HG03571 (cell line): ENCODE measurements around the gene MOB1A.
"Not testable (repeated sequence)": the region's sequence is repeated elsewhere in the genome, so short reads cannot be mapped to it uniquely, and the experiment has no call there.

Source experiments
- ATAC-seq: cut with Tn5 transposase; IDR thresholded peaks from one replicate; pipeline ENCODE4 v1.9.1; 2021; ENCODE audit not compliant: unreplicated experiment

The MOB1A gene

GRCh38 chr2:74178211-74179062 lies at the start of gene MOB1A:
Gene MOB1A (minus strand): TSS chr2:74178879. CDS start chr2:74178674, 205 bp downstream.
- ATAC-seq: peak; percentile 74

GRCh38 chr2:74227646-74228045 lies 49.0 kb upstream of the MOB1A start:
- ATAC-seq: no peak

- no peak for ATAC-seq
Observed at GRCh38 chr2:74226648-74227213, 48.1 kb upstream of the MOB1A start.

GRCh38 chr2:74225698-74226459 lies 47.2 kb upstream of the MOB1A start:
- no peak for ATAC-seq

GRCh38 chr2:74223941-74224770 lies 45.5 kb upstream of the MOB1A start:
- no peak for ATAC-seq

GRCh38 chr2:74222300-74222650 lies 43.6 kb upstream of the MOB1A start:
- ATAC-seq: no peak

GRCh38 chr2:74221604-74222299 lies 43.1 kb upstream of the MOB1A start:
- ATAC-seq: no peak

- ATAC-seq: no peak
Observed at GRCh38 chr2:74221091-74221490, 42.4 kb upstream of the MOB1A start.

- ATAC-seq: no peak
Observed at GRCh38 chr2:74219846-74220486, 41.3 kb upstream of the MOB1A start.

- no peak for ATAC-seq
Observed at GRCh38 chr2:74216642-74217041, 38.0 kb upstream of the MOB1A start.

- ATAC-seq: not testable (repeated sequence)
Observed at GRCh38 chr2:74215771-74216170, 37.1 kb upstream of the MOB1A start.

GRCh38 chr2:74212702-74213410 lies 34.2 kb upstream of the MOB1A start:
- no peak for ATAC-seq

GRCh38 chr2:74206180-74206688 lies 27.6 kb upstream of the MOB1A start:
- ATAC-seq: peak; percentile 79

- ATAC-seq: no peak
Observed at GRCh38 chr2:74205596-74205995, 26.9 kb upstream of the MOB1A start.

GRCh38 chr2:74205113-74205512 lies 26.4 kb upstream of the MOB1A start:
- no peak for ATAC-seq

GRCh38 chr2:74204436-74204835 lies 25.8 kb upstream of the MOB1A start:
- no peak for ATAC-seq

- ATAC-seq: no peak
Observed at GRCh38 chr2:74201596-74201995, 22.9 kb upstream of the MOB1A start.

GRCh38 chr2:74201196-74201595 lies 22.5 kb upstream of the MOB1A start:
- no peak for ATAC-seq

- ATAC-seq: no peak
Observed at GRCh38 chr2:74199871-74200305, 21.2 kb upstream of the MOB1A start.
